HG03103 (cell line): ENCODE data around the gene TUBB.
A peak's percentile ranks its signal among the peaks of the same experiment; 100 is the strongest.

ENCODE experiments used
- ATAC-seq: cut with Tn5 transposase; IDR thresholded peaks from one replicate; pipeline ENCODE4 v1.9.1; 2021; ENCODE audit warnings: low read depth; ENCODE audit not compliant: unreplicated experiment

TUBB gene

GRCh38 chr6:30686908-30687658 is 33.1 kb upstream of the TUBB start:
- peak; percentile 37 for ATAC-seq

GRCh38 chr6:30687659-30688431 is 32.3 kb upstream of the TUBB start:
- no peak for ATAC-seq

GRCh38 chr6:30688569-30688968 is 31.6 kb upstream of the TUBB start:
- ATAC-seq, result no peak

GRCh38 chr6:30689022-30689865 is 30.9 kb upstream of the TUBB start:
- no peak for ATAC-seq

- no peak for ATAC-seq
These were observed 30.2 kb upstream of the TUBB start for GRCh38 chr6:30689985-30690384.

- no peak for ATAC-seq
These were observed 29.5 kb upstream of the TUBB start, which contains the start of gene NRM for GRCh38 chr6:30690403-30691207. Gene NRM, minus strand, starts transcription at chr6:30690984. Its CDS starts 10 bp downstream, at chr6:30690974.

- no peak for ATAC-seq
These were observed 28.8 kb upstream of the TUBB start for GRCh38 chr6:30691208-30691847.

GRCh38 chr6:30696432-30696831 is 23.7 kb upstream of the TUBB start:
- ATAC-seq, result no peak

- no peak for ATAC-seq
These were observed 19.8 kb upstream of the TUBB start for GRCh38 chr6:30700340-30700739.

GRCh38 chr6:30703011-30703410 is 17.1 kb upstream of the TUBB start:
- ATAC-seq, result no peak

GRCh38 chr6:30703821-30704220 is 16.3 kb upstream of the TUBB start:
- ATAC-seq, result no peak

- ATAC-seq, result no peak
These were observed 14.5 kb upstream of the TUBB start for GRCh38 chr6:30705620-30706019.

GRCh38 chr6:30707281-30707850 is 12.8 kb upstream of the TUBB start:
- ATAC-seq, result no peak

- ATAC-seq, result no peak
These were observed 10.9 kb upstream of the TUBB start for GRCh38 chr6:30709101-30709868.

- no peak for ATAC-seq
These were observed 8.3 kb upstream of the TUBB start for GRCh38 chr6:30711758-30712380.

- ATAC-seq, result no peak
These were observed 7.7 kb upstream of the TUBB start for GRCh38 chr6:30712441-30712945.

- ATAC-seq, result no peak
These were observed 5.9 kb upstream of the TUBB start for GRCh38 chr6:30714263-30714662.

- ATAC-seq, result no peak
These were observed 3.3 kb upstream of the TUBB start for GRCh38 chr6:30716879-30717128.
